HG02588 (cell line): ENCODE data around the gene ZNF221.
"Not testable (repeated sequence)": the region's sequence is repeated elsewhere in the genome, so short reads cannot be mapped to it uniquely, and the experiment has no call there.

Source experiments
- ATAC-seq: cut with Tn5 transposase; IDR thresholded peaks from one replicate; pipeline ENCODE4 v1.9.1; 2021; ENCODE audit warnings: mild to moderate bottlenecking, moderate library complexity; ENCODE audit not compliant: unreplicated experiment

Gene ZNF221

GRCh38 chr19:43950834-43951645 lies at the start of gene ZNF221:
Gene ZNF221 (plus strand): TSS chr19:43951228. CDS start chr19:43962727, 11,499 bp downstream.
- peak; percentile 93 for ATAC-seq

- ATAC-seq, result peak; percentile 67
Measured at GRCh38 chr19:43901395-43902390, 49.3 kb upstream of the ZNF221 start.

DNA sequence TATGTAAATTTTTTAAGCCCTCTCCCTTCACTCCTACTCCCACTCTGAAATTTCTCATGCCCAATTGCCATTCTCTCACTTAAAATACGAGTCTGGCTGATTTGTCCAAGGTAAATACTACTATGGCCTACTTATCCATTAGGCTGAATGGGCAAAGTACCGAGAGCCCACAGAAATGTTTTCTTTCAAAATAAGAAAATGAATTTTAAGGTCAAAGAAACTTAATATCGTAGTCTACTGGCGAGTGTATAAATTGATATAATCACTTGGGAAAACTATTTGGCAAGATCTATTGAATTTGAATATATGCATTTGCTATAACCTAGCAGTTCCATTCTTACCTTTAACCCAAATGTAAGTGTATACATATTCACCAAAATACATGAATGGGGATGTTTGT lies 48.6 kb upstream of the ZNF221 start:
- no peak for ATAC-seq

DNA sequence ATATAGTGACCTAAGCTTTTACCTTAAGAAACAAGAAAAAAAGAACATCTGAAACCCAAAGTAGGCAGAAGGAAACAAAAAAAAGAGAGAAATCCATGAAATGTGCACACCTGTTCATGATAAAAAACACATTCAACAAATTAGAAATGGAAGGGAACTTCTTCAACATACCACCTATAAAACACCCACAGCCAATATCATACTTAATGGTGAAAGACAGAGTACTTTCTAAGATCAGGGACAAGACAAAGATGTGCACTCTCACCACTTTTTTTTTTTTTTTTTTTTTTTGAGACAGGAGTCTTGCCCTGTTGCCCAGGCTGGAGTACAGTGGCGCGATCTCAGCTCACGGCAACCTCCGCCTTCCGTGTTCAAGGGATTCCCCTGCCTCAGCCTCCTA lies 45.1 kb upstream of the ZNF221 start:
- ATAC-seq, result no peak

- ATAC-seq, result no peak
Measured at GRCh38 chr19:43906774-43907173, 44.3 kb upstream of the ZNF221 start.

- no peak for ATAC-seq
Measured at GRCh38 chr19:43908659-43909058, 42.4 kb upstream of the ZNF221 start.

- no peak for ATAC-seq
Measured at GRCh38 chr19:43910884-43911283, 40.1 kb upstream of the ZNF221 start.

- no peak for ATAC-seq
Measured at GRCh38 chr19:43913383-43913782, 37.6 kb upstream of the ZNF221 start.

- no peak for ATAC-seq
Measured at GRCh38 chr19:43914051-43914450, 37.0 kb upstream of the ZNF221 start.

DNA sequence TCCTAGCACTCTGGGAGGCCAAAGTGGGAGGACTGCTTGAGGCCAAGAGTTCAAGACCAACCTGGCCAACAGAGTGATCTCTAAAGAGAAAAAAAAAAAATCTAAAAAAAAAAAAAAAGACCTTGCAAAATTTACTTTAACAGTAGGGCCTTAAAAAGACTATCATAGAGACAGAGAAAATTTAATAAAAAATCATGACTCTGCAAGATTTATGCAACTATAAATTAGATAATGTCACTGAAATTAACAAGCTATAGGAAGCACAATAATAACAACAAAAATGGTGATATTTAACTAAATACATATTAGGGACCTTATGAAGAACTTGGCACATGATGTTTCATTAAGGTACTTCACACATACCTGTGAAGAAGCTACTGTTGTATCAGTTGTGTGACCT lies 27.2 kb upstream of the ZNF221 start:
- ATAC-seq, result no peak

GRCh38 chr19:43928820-43929219 lies 22.2 kb upstream of the ZNF221 start:
- ATAC-seq, result no peak

DNA sequence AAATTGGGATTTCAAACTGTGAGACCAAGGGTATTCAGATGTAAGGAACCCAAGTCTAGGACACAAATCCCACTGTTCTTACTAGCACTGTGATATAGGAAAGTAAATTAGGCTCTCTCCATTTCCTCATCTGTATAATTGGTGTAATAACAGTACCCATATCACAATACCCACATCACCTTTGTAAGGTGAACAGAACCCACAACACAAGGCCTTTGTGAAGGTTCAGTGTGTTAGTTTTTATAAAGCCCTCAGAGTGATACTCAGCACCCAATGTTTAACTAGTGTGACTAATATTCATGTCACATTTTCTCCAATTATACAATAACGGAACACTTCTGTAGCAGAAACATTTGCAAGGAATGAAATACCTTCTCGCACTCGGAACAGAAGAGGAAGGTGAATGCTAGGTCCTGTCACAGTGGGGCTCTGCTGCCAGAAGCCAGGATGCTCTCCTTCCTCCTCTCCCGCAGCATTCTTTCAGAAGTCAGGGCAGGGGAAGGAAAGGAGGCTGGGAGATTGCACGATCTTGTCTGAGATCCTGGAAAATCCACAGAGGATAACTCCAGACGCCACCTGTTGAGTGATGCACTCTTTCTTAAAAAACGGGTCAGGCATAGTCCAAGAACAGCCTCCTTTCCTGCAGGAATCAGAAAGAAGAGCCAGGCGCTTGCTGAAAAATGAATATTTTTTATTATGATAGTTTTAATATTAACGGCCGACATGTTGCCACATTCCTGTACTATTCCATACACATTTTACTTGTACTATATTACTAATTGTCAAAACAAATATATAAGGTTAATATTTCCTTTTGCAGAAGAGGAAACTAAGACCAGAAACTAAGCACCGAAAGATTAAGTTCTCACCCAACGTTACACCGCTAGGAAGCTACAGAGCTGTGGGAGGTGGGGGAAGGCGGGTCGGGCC lies 16.7 kb upstream of the ZNF221 start:
- ATAC-seq, result no peak

DNA sequence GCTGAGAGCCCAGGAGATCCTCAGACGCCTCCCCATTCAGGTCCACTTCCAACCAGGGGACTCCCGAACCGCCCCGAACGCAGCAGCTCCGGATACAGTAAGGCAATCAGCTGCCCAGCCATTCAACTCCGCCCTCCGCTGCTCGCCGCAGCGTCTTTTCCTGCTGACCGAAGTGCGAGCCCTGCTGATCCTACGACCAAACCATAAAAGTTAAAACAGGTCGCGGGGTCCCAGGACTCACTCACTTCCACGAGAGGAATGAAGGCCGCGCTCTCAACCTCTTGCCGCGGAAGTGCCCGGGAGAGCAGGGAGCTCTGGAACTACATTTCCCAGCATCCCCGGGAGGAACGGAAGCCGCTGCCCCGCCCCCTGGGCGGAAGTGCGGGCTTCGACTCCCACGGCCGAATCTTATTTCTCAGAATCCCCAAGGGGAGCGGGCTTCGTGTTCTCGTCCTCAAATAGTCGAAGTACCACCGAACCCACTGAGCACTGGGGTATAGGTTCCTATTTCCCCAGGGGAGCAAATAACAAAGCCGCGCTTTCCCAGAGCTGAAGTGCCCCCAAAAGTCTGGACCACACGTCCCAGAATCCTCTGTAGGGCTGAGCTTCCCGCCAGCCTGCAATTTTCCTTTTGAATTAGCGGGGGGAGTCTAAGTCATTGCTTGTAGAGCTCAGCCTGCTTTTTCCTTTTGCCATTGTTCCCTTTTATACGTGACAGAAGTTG lies 15.9 kb upstream of the ZNF221 start, which contains the start of gene ZNF45:
Gene ZNF45, minus strand, starts transcription at position 298 of the 724 bp plus-strand sequence. CDS start 13,097 bp downstream, outside the sequence.
- peak; percentile 93 for ATAC-seq

GRCh38 chr19:43936188-43936587 lies 14.8 kb upstream of the ZNF221 start:
- no peak for ATAC-seq

DNA sequence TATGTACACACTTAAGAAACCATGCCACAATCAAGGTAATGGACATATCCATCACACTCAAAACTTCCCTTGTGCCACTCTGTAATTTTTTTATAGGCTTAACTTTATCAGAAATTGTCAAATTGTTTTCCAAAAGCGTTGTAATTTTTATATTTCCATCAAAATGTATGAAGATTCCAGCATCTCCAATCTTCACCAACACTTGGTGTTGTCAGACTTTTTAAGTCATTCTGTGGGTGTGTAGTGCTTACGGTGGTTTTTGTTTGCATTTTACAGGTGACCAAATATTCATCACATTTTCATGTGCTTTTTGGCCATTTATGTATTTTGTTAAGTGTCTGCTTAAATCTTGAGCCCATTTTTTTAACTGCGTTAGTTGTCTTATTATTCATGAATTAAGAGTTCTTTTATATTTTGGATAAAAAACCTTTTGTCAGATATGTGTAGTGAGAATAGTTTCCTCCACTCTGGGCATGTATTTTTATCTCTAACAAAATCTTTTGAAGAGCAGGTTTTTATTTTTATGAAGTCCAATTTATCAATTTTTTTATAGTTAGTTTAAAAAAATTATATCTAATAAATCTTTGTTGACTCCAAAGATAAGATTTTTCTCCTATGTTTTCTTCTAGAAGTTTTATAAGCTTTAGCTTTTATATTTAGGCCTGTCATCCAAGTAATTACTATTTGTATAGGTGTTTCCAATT lies 11.3 kb upstream of the ZNF221 start:
- no peak for ATAC-seq

GRCh38 chr19:43940719-43941118 lies 10.3 kb upstream of the ZNF221 start:
- no peak for ATAC-seq

DNA sequence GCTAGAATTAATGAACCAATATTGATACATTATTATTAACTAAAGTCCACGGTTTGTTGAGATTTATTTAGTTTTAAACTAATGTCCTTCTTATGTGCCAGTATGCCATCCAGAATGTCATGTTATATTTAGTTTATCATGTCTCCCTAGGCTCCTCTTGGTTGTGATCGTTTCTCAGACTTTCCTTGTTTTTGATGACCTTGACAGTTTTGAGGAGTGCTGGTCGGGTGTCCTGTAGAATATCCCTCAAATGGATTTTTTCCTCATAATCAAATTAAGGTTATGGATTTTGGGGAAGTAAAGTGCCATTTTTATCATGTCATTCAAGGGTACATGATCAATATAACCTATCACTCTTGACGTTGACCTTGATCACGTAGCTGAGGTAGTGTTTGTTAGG lies 9.8 kb upstream of the ZNF221 start:
- no peak for ATAC-seq

DNA sequence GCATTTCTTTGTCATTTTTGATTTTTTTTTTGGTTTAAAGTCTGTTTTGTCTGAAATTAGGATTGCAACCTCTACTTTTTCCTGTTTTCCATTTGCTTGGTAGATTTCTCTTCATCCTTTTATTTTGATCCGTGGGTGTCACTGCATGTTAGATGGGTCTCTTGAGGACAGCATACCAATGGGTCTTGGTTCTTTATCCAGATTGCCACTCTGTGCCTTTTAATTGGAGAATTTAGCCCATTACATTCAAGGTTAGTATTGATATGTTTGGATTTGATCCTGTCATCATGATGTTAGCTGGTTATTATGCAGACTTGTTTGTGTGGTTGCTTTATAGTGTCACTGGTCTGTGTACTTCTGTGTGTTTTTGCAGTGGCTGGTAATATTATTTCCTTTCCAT lies 3.6 kb upstream of the ZNF221 start:
- not testable (repeated sequence) for ATAC-seq

- not testable (repeated sequence) for ATAC-seq
Measured at GRCh38 chr19:43949803-43950202, 1.2 kb upstream of the ZNF221 start.
